Neural progenitor cell (in vitro differentiated cells): ENCODE measurements around the gene CCNB3.

Experiments used
- CTCF ChIP-seq: fragments of 200-600 bp; sonication (generic); IDR thresholded peaks from 2 replicates; pipeline ENCODE4 v1.5.1; 2017; ENCODE audit warnings: antibody characterized with exemption, mild to moderate bottlenecking
- EZH2 ChIP-seq: fragments of 200-600 bp; sonication (generic); IDR thresholded peaks from 2 replicates; pipeline ENCODE4 v1.6.1; 2017; ENCODE audit warnings: antibody characterized with exemption, mild to moderate bottlenecking, moderate library complexity
- EZH2phosphoT487 ChIP-seq: fragments of 200-600 bp; sonication (generic); IDR thresholded peaks from 2 replicates; pipeline ENCODE4 v1.6.1; 2017; ENCODE audit warnings: antibody characterized with exemption

- TF ChIP-seq CTCF, result no peak
- TF ChIP-seq EZH2phosphoT487, result no peak
- no peak for TF ChIP-seq EZH2
These were observed 122.7 kb downstream of the CCNB3 start for GRCh38 chrX:50327235-50327634.
